OCI-LY1 (cell line): ENCODE data around the gene GRIK3.

Source experiments
- H2AFZ ChIP-seq: fragments of 200-600 bp; sonication (generic), shearing (Covaris generic); 2 replicates; pipeline ENCODE4 v1.6.0; 2014; ENCODE audit warnings: antibody characterized with exemption, mild to moderate bottlenecking, low read length
- H3F3A ChIP-seq: fragments of 200-600 bp; sonication (generic), shearing (Covaris generic); 2 replicates; pipeline ENCODE4 v1.6.0; 2014; ENCODE audit warnings: mild to moderate bottlenecking, antibody characterized with exemption, low read length, moderate library complexity; ENCODE audit not compliant: insufficient read depth
- H3K27ac ChIP-seq: fragments of 200-600 bp; sonication (generic); 2 replicates; pipeline ENCODE4 v1.5.1; 2014; ENCODE audit warnings: low read length, mixed run types, mild to moderate bottlenecking, low read depth; ENCODE audit not compliant: poor library complexity, severe bottlenecking
- H3K27me3 ChIP-seq: fragments of 200-600 bp; sonication (generic); 2 replicates; pipeline ENCODE4 v1.6.0; 2014; ENCODE audit warnings: antibody characterized with exemption, mild to moderate bottlenecking, low read length, moderate library complexity; ENCODE audit not compliant: insufficient read depth
- H3K36me3 ChIP-seq: fragments of 200-600 bp; sonication (generic); 2 replicates; pipeline ENCODE4 v1.6.1; 2014; ENCODE audit warnings: mild to moderate bottlenecking, antibody characterized with exemption, low read length, moderate library complexity, mixed read lengths; ENCODE audit not compliant: insufficient read depth
- H3K4me1 ChIP-seq: fragments of 200-600 bp; sonication (generic); 2 replicates; pipeline ENCODE4 v1.5.1; 2014; ENCODE audit warnings: mild to moderate bottlenecking, low read length, moderate library complexity; ENCODE audit not compliant: insufficient read depth, severe bottlenecking
- H3K4me2 ChIP-seq: fragments of 200-600 bp; sonication (generic), shearing (Covaris generic); 2 replicates; pipeline ENCODE4 v1.6.1; 2014; ENCODE audit warnings: low read length
- H3K4me3 ChIP-seq: fragments of 200-600 bp; sonication (generic); 2 replicates; pipeline ENCODE4 v1.5.1; 2014; ENCODE audit warnings: low read length, low read depth, mild to moderate bottlenecking, mixed read lengths; ENCODE audit not compliant: poor library complexity, severe bottlenecking
- H3K79me2 ChIP-seq: fragments of 200-600 bp; shearing (Covaris generic); 2 replicates; pipeline ENCODE4 v1.6.1; 2016; ENCODE audit warnings: mixed run types, low read length, mixed read lengths; ENCODE audit not compliant: insufficient read depth
- H3K9ac ChIP-seq: fragments of 200-600 bp; sonication (generic), shearing (Covaris generic); 2 replicates; pipeline ENCODE4 v1.6.1; 2014; ENCODE audit warnings: mild to moderate bottlenecking, low read length, mixed read lengths
- H3K9me2 ChIP-seq: fragments of 200-600 bp; sonication (generic), shearing (Covaris generic); 2 replicates; pipeline ENCODE4 v1.6.1; 2014; ENCODE audit warnings: low read depth, mild to moderate bottlenecking, low read length, mixed read lengths
- H3K9me3 ChIP-seq: fragments of 200-600 bp; shearing (Covaris generic); 2 replicates; pipeline ENCODE4 v1.6.1; 2014; ENCODE audit warnings: low read length, mixed read lengths
- H4K20me1 ChIP-seq: fragments of 200-600 bp; sonication (generic), shearing (Covaris generic); 2 replicates; pipeline ENCODE4 v1.6.0; 2016; ENCODE audit warnings: mild to moderate bottlenecking, low read length; ENCODE audit not compliant: insufficient read depth
- CTCF ChIP-seq: fragments of 200-600 bp; sonication (generic), shearing (Covaris generic); IDR thresholded peaks from 2 replicates; pipeline ENCODE4 v1.5.1; 2017; ENCODE audit warnings: mild to moderate bottlenecking, antibody characterized with exemption, low read length, moderate library complexity, mixed read lengths
- EZH2 ChIP-seq: fragments of 200-600 bp; sonication (generic), shearing (Covaris generic); IDR thresholded peaks from 2 replicates; pipeline ENCODE4 v1.8.0; 2017; ENCODE audit warnings: borderline replicate concordance, mixed run types, mild to moderate bottlenecking, antibody characterized with exemption, low read length, moderate library complexity, mixed read lengths

The GRIK3 gene

DNA sequence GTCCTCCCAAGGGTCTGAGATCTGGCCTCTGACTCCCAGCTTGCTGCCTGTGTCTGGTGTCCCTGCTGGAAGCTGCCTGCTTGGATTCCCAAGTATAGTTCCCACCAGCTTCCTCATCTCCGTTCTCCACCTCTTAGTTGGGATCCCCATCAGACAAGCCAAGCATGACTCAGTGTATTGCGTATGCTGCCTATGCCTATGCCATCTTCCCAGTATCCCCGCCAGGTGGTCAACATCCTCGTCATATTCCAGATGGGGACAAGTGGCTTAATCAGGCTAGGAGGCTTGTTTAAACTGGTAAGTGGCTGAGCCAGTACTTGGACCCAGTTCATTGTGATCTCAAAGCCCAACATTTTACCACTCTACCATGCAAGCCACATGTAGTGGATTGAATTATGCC lies 204.4 kb downstream of the GRIK3 start:
- no peak overlapping the region for H3K9ac ChIP-seq
- H3K9me3 ChIP-seq = no peaks in the 10 kb centered on the region
- H3K36me3 ChIP-seq = no peaks in the 10 kb centered on the region
- no peaks in the 10 kb centered on the region for H4K20me1 ChIP-seq
- H2AFZ ChIP-seq = no peak overlapping the region
- no peaks in the 10 kb centered on the region for H3K4me1 ChIP-seq
- H3K27me3 ChIP-seq = 0 out of 2 replicates have a peak, but pooled peaks cover 2% of the 10 kb centered on the region
- H3K27ac ChIP-seq = no peak overlapping the region
- no peak overlapping the region for H3K4me2 ChIP-seq
- H3K79me2 ChIP-seq = no peaks in the 10 kb centered on the region
- TF ChIP-seq EZH2 = no peak
- TF ChIP-seq CTCF = no peak
- no peaks in the 10 kb centered on the region for H3K9me2 ChIP-seq
- H3K4me3 ChIP-seq = no peak overlapping the region
- no peaks in the 10 kb centered on the region for H3F3A ChIP-seq

- Histone ChIP-seq H3K4me3 (no peak overlapping the region), H3F3A (no peaks in the 10 kb centered on the region), H3K9me3 (no peaks in the 10 kb centered on the region), H3K4me2 (no peak overlapping the region), H2AFZ (no peak overlapping the region), H3K79me2 (no peaks in the 10 kb centered on the region), H3K27me3 (0 out of 2 replicates have a peak, but pooled peaks cover 6% of the 10 kb centered on the region), H3K9ac (no peak overlapping the region), H3K9me2 (no peaks in the 10 kb centered on the region), H4K20me1 (no peaks in the 10 kb centered on the region), H3K27ac (no peak overlapping the region), H3K4me1 (no peaks in the 10 kb centered on the region), H3K36me3 (no peaks in the 10 kb centered on the region)
- TF ChIP-seq EZH2 = no peak
- TF ChIP-seq CTCF = no peak
Observed at GRCh38 chr1:36829066-36829465, 205.2 kb downstream of the GRIK3 start.

DNA sequence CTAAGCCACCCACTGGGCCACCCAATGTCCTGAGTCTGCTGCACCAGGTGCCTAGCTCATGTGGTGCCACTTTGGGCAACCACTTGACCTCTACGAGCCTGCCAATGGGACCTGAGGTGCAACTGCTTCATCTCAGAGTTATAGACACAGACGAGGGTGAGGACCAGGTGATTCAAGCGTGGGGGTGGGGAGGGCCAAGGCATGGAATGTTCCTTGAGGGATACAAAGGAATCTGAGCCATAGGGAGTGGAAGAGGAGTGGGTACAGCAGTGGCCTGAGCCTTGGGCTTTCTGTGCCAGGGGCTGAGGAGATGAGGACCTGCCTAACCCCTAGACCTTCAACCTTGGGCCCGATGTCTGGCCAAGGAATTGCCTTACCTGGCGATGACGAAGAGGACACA lies 209.1 kb downstream of the GRIK3 start:
- Histone ChIP-seq H3K4me3 (no peak overlapping the region), H3K4me1 (no peaks in the 10 kb centered on the region), H3K27ac (no peak overlapping the region), H3K9ac (no peak overlapping the region), H3K9me3 (no peaks in the 10 kb centered on the region), H3K9me2 (no peaks in the 10 kb centered on the region), H3K4me2 (no peak overlapping the region), H3F3A (no peaks in the 10 kb centered on the region), H4K20me1 (no peaks in the 10 kb centered on the region), H3K36me3 (no peaks in the 10 kb centered on the region), H3K79me2 (no peaks in the 10 kb centered on the region), H2AFZ (no peak overlapping the region), H3K27me3 (0 out of 2 replicates have a peak, but pooled peaks cover 6% of the 10 kb centered on the region)
- TF ChIP-seq EZH2 = no peak
- TF ChIP-seq CTCF = no peak
